PC-3 (cell line): ENCODE data around the gene NLGN2. TPM values are rescaled to one million over a fixed set of nuclear protein-coding genes. Genes with fewer than 3 reads are reported as not detected.

Experiments
- ATAC-seq: fragments of 200-7000 bp; cut with Tn5 transposase; 2 replicates; pipeline ENCODE4 v1.9.1; 2020; ENCODE audit warnings: mild to moderate bottlenecking, moderate library complexity
- BruUV-seq: library from RNA; stranded (reverse); fragments of 400-500 nt; replicated peaks from 2 replicates; lab custom pipeline; 2021; lab: Mats Ljungman, UMichigan
- CTCF ChIA-PET: fragments of 300-600 bp; sonication (Branson Sonifier 250); formaldehyde crosslinking; loops from one replicate; lab custom pipeline; 2022; ENCODE audit warnings: antibody characterized with exemption; lab: Charles Lee
- POLR2A ChIA-PET: fragments of 300-600 bp; sonication (Branson Sonifier 250); formaldehyde crosslinking; loops from one replicate; lab custom pipeline; 2022; ENCODE audit warnings: antibody characterized with exemption; ENCODE audit not compliant: unreplicated experiment; lab: Charles Lee
- DNase-seq: peaks from one replicate; pipeline ENCODE4 v3.0.0-alpha.2; 2015
- H2AFZ ChIP-seq: fragments of 300-600 bp; sonication (generic); 2 replicates; pipeline ENCODE4 v1.6.0; 2016; ENCODE audit warnings: antibody characterized with exemption, low read length
- H3F3A ChIP-seq: fragments of 300-600 bp; sonication (generic); one replicate; pipeline ENCODE4 v1.6.0; 2017; ENCODE audit warnings: antibody characterized with exemption, low read length, control low read depth, mild to moderate bottlenecking; ENCODE audit not compliant: unreplicated experiment
- H3K27ac ChIP-seq: fragments of 300-600 bp; sonication (generic); 2 replicates; pipeline ENCODE4 v1.5.1; 2016; ENCODE audit warnings: mild to moderate bottlenecking, low read length
- H3K27me3 ChIP-seq: fragments of 300-600 bp; sonication (generic); 2 replicates; pipeline ENCODE4 v1.6.1; 2016; ENCODE audit warnings: low read length, mixed read lengths
- H3K36me3 ChIP-seq: fragments of 300-600 bp; sonication (generic); 2 replicates; pipeline ENCODE4 v1.6.1; 2016; ENCODE audit warnings: low read depth, mixed run types, low read length, mixed read lengths
- H3K4me1 ChIP-seq: fragments of 300-600 bp; sonication (generic); 2 replicates; pipeline ENCODE4 v1.5.1; 2016; ENCODE audit warnings: low read length; ENCODE audit not compliant: insufficient read depth
- H3K4me2 ChIP-seq: fragments of 300-600 bp; sonication (generic); 2 replicates; pipeline ENCODE4 v1.6.0; 2016; ENCODE audit warnings: low read length
- H3K4me3 ChIP-seq: fragments of 300-600 bp; sonication (generic); 2 replicates; pipeline ENCODE4 v1.5.1; 2016; ENCODE audit warnings: mild to moderate bottlenecking, low read length, mixed read lengths
- H3K79me2 ChIP-seq: fragments of 300-600 bp; sonication (generic); 2 replicates; pipeline ENCODE4 v1.6.1; 2017; ENCODE audit warnings: low read length, mixed read lengths
- H3K9ac ChIP-seq: fragments of 300-600 bp; sonication (generic); 2 replicates; pipeline ENCODE4 v1.6.0; 2016; ENCODE audit warnings: mild to moderate bottlenecking, low read length
- H3K9me2 ChIP-seq: fragments of 300-600 bp; sonication (generic); replicated peaks from 2 replicates; pipeline ENCODE4 v1.6.1; 2016; ENCODE audit warnings: mixed run types, low read length, mixed read lengths
- H3K9me3 ChIP-seq: fragments of 300-600 bp; sonication (generic); 2 replicates; pipeline ENCODE4 v1.6.1; 2016; ENCODE audit warnings: low read length, mixed read lengths
- H4K20me1 ChIP-seq: fragments of 300-600 bp; sonication (generic); 2 replicates; pipeline ENCODE4 v1.6.1; 2016; ENCODE audit warnings: low read length, mixed read lengths
- EZH2 ChIP-seq: fragments of 300-600 bp; sonication (generic); IDR thresholded peaks from one replicate; pipeline ENCODE4 v1.6.1; 2017; ENCODE audit warnings: antibody characterized with exemption, mild to moderate bottlenecking, low read length; ENCODE audit not compliant: unreplicated experiment
- EZH2phosphoT487 ChIP-seq: fragments of 300-600 bp; sonication (generic); IDR thresholded peaks from 2 replicates; pipeline ENCODE4 v1.6.1; 2018; ENCODE audit warnings: mild to moderate bottlenecking, antibody characterized with exemption, low read length, borderline replicate concordance
- intact Hi-C: fragments of 100-400 bp; cut with micrococcal nuclease; formaldehyde crosslinking; loops from 2 replicates; pipeline ENCODE4 v1.9.0; 2023
- total RNA-seq: library from RNA; depleted of rRNA; stranded (reverse); fragments of >200 nt; gene quantifications from 2 replicates; pipeline ENCODE4 v1.2.3, GENCODE V29; 2014
- TF ChIP-seq, protein P1 (sequence below): fragments of 300-600 bp; sonication (generic); conservative IDR thresholded peaks from 2 replicates; pipeline ENCODE4 v1.5.1; 2017; ENCODE audit warnings: antibody characterized with exemption, low read depth, mild to moderate bottlenecking, low read length

The NLGN2 gene
- total RNA-seq, 1 experiment from 2014 or later: 7.4 TPM

- TF ChIP-seq EZH2phosphoT487: no peak
- TF ChIP-seq, protein P1, sequence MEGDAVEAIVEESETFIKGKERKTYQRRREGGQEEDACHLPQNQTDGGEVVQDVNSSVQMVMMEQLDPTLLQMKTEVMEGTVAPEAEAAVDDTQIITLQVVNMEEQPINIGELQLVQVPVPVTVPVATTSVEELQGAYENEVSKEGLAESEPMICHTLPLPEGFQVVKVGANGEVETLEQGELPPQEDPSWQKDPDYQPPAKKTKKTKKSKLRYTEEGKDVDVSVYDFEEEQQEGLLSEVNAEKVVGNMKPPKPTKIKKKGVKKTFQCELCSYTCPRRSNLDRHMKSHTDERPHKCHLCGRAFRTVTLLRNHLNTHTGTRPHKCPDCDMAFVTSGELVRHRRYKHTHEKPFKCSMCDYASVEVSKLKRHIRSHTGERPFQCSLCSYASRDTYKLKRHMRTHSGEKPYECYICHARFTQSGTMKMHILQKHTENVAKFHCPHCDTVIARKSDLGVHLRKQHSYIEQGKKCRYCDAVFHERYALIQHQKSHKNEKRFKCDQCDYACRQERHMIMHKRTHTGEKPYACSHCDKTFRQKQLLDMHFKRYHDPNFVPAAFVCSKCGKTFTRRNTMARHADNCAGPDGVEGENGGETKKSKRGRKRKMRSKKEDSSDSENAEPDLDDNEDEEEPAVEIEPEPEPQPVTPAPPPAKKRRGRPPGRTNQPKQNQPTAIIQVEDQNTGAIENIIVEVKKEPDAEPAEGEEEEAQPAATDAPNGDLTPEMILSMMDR: no peak
- no peak for TF ChIP-seq EZH2
- Histone ChIP-seq H3K9ac (no peak overlapping the region), H2AFZ (no peak overlapping the region), H3F3A (no peaks in the 10 kb centered on the region), H3K9me2 (no peaks in the 10 kb centered on the region), H3K27ac (no peak overlapping the region), H4K20me1 (no peaks in the 10 kb centered on the region), H3K79me2 (no peaks in the 10 kb centered on the region), H3K4me2 (no peak overlapping the region), H3K9me3 (no peaks in the 10 kb centered on the region), H3K27me3 (no peaks in the 10 kb centered on the region), H3K36me3 (no peaks in the 10 kb centered on the region), H3K4me3 (no peak overlapping the region), H3K4me1 (no peaks in the 10 kb centered on the region; the same call in 1 of the 2 replicates)
- ChIA-PET CTCF (interaction anchor here (0.6 to 1.0 kb wide), 2 partner anchors 33 to 88 kb away, joined by 3 read pairs; no protein-coding TSS in a partner anchor), POLR2A (no interaction called here)
- DNase-seq (peak; percentile 50), ATAC-seq (no peak)
- intact Hi-C loops: no loop called here
- no TSS peak for BruUV-seq
Measured at GRCh38 chr17:7443499-7444485, 36.1 kb downstream of the NLGN2 start.

DNA sequence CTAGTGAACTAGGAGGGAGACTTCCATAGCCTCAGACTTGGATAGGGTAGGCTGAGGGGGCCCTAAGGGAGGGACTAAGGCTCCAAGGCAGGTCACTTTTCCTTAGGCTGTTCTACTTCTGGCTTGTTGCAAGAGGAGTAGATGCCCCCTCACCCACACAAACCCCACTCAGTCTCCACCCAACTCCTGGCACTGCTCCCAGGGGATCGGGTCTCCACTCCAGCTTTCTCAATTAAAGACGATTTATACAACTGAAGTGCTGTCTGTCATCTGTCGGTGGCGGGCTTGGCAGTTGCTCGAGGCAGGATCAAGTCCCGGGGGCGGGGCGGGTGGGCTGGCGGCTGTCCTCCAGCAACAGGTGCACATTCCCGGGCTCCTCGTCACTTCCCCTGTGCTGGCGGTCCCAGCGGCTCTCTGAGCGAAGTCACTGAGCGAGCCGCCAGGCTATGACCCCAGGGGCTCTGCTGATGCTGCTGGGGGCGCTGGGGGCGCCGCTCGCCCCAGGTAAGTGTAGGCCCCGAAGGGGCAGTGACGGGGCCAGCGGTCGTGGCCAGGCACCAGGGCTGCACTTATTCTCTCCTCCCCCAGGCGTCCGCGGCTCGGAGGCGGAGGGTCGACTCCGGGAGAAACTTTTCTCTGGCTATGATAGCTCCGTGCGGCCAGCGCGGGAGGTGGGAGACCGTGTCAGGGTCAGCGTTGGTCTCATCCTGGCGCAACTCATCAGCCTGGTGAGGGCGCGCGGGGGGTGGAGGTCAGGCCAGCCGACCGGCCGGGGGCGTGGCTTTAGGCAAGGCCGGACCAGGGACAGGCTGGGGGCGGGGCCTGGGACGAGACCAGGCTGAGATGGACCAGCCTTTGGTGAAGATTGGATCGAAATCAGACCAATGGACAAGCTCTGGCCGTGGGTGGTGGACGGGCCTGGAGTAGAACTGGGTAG lies 37.3 kb downstream of the NLGN2 start, which contains the start of gene CHRNB1:
Gene CHRNB1, plus strand, starts transcription at position 380 of the 937 bp plus-strand sequence. Its CDS starts 67 bp downstream, at position 447.
- POLR2A ChIA-PET: no interaction called here
- CTCF ChIA-PET: no interaction called here
- DNase-seq (no peak), ATAC-seq (no peak)
- Histone ChIP-seq H2AFZ (no peak within 1 kb of the TSS), H4K20me1 (no peaks in the 10 kb centered on the region), H3K4me3 (no peak within 1 kb of the TSS), H3K27ac (no peak within 1 kb of the TSS), H3K9ac (no peak within 1 kb of the TSS), H3K27me3 (no peaks in the 10 kb centered on the region), H3K36me3 (no peaks in the 10 kb centered on the region), H3K9me2 (no peaks in the 10 kb centered on the region), H3K9me3 (no peaks in the 10 kb centered on the region), H3F3A (no peaks in the 10 kb centered on the region), H3K79me2 (no peaks in the 10 kb centered on the region), H3K4me1 (no peaks in the 10 kb centered on the region), H3K4me2 (no peak within 1 kb of the TSS)
- TF ChIP-seq, protein P1: no peak
- TF ChIP-seq EZH2 (no peak), EZH2phosphoT487 (no peak)
- no TSS peak for BruUV-seq
- intact Hi-C loops: no loop called here
